Nephron (organoid): ENCODE data around the gene VSIR.
A peak's percentile ranks its signal among the peaks of the same experiment; 100 is the strongest.

ENCODE experiments used
- H3K27ac Mint-ChIP-seq, 3 experiments: 2 replicates each; pipeline ENCODE4 v1.8.0; 2020; ENCODE audit warnings: mixed read lengths in 3 of 3, mild to moderate bottlenecking in 2 of 3, moderate library complexity in 1 of 3
- H3K27me3 Mint-ChIP-seq: 2 replicates; pipeline ENCODE4 v1.8.0; 2021; ENCODE audit warnings: low read depth, mild to moderate bottlenecking, moderate library complexity, mixed read lengths
- H3K36me3 Mint-ChIP-seq: 2 replicates; pipeline ENCODE4 v1.8.0; 2020; ENCODE audit warnings: low read depth, mixed read lengths
- H3K4me1 Mint-ChIP-seq: 2 replicates; pipeline ENCODE4 v1.8.0; 2020; ENCODE audit warnings: mixed read lengths
- H3K4me3 Mint-ChIP-seq, 3 experiments: 2 replicates each; pipeline ENCODE4 v1.8.0; 2020; ENCODE audit warnings: mild to moderate bottlenecking in 3 of 3, mixed read lengths in 3 of 3, moderate library complexity in 2 of 3
- H3K9me3 Mint-ChIP-seq: 2 replicates; pipeline ENCODE4 v1.8.0; 2020; ENCODE audit warnings: mixed read lengths
- CTCF ChIP-seq, 3 experiments: fragments of 200-600 bp; sonication (generic); IDR thresholded peaks; one replicate each; pipeline ENCODE4 v1.5.0; 2021; ENCODE audit warnings: antibody characterized with exemption in 3 of 3; ENCODE audit not compliant: unreplicated experiment in 3 of 3

Gene VSIR

GRCh38 chr10:71739358-71739900 is 33.9 kb downstream of the VSIR start:
- Mint-ChIP-seq H3K9me3 (no peaks in the 10 kb centered on the region), H3K4me1 (peaks cover 10% of the 10 kb centered on the region), H3K27ac (no peak overlapping the region), H3K27me3 (peaks cover 9% of the 10 kb centered on the region), H3K36me3 (no peaks in the 10 kb centered on the region), H3K4me3 (no peak overlapping the region)
- TF ChIP-seq CTCF (IDR thresholded peaks at IDR 0.05; ENCODE audit: unreplicated experiment in 3 of 3), result no peak

- H3K27ac Mint-ChIP-seq, result peak overlapping the region in 1 of 3 experiments; percentile 10
Observed at GRCh38 chr10:71737834-71738197, 35.5 kb downstream of the VSIR start.

GRCh38 chr10:71737001-71737833 is 36.1 kb downstream of the VSIR start:
- peak overlapping the region; percentile 12 to 64 (median 12) for H3K27ac Mint-ChIP-seq
- no peak overlapping the region for H3K4me3 Mint-ChIP-seq
- H3K27me3 Mint-ChIP-seq, result peaks cover 9% of the 10 kb centered on the region
- no peaks in the 10 kb centered on the region for H3K36me3 Mint-ChIP-seq
- H3K9me3 Mint-ChIP-seq, result no peaks in the 10 kb centered on the region
- peaks cover 10% of the 10 kb centered on the region for H3K4me1 Mint-ChIP-seq
- TF ChIP-seq CTCF (IDR thresholded peaks at IDR 0.05; ENCODE audit: unreplicated experiment in 3 of 3), result no peak

More at GRCh38 chr10:71737834-71738197, 35.5 kb downstream of the VSIR start:
- Mint-ChIP-seq H3K36me3 (no peaks in the 10 kb centered on the region), H3K4me1 (peaks cover 10% of the 10 kb centered on the region), H3K27me3 (peaks cover 9% of the 10 kb centered on the region), H3K4me3 (no peak overlapping the region), H3K9me3 (no peaks in the 10 kb centered on the region)
- TF ChIP-seq CTCF (IDR thresholded peaks at IDR 0.05; ENCODE audit: unreplicated experiment in 3 of 3), result no peak

DNA sequence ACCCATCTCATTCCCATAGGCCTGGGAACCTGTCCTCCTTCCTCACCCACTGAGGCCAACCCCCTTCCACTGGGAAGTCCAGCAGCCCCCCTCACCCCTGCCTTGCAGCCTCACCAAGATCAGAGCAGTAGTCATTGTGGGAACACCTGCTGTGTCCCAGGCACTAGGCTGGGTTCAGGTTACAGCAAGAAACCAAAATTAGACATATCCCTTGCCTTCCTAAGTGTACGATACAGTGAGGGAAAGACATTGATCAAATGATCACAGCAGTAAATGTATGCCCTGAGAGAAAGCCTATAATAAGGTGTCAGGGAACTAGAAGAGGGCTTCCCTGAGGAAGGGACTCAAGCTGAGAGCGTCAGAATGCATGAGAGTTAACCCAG is 36.8 kb downstream of the VSIR start:
- peaks cover 10% of the 10 kb centered on the region for H3K4me1 Mint-ChIP-seq
- H3K4me3 Mint-ChIP-seq, result peak overlapping the region in 1 of 3 experiments; percentile 20
- H3K36me3 Mint-ChIP-seq, result no peaks in the 10 kb centered on the region
- peaks cover 9% of the 10 kb centered on the region for H3K27me3 Mint-ChIP-seq
- H3K9me3 Mint-ChIP-seq, result no peaks in the 10 kb centered on the region
- peak overlapping the region; percentile 12 to 64 (median 12) for H3K27ac Mint-ChIP-seq
- no peak for TF ChIP-seq CTCF (IDR thresholded peaks at IDR 0.05; ENCODE audit: unreplicated experiment in 3 of 3)

GRCh38 chr10:71735709-71736569 is 37.4 kb downstream of the VSIR start:
- Mint-ChIP-seq H3K9me3 (no peaks in the 10 kb centered on the region), H3K27me3 (peaks cover 9% of the 10 kb centered on the region), H3K4me1 (peaks cover 10% of the 10 kb centered on the region), H3K27ac (peak overlapping the region in 1 of 3 experiments; percentile 12), H3K36me3 (no peaks in the 10 kb centered on the region), H3K4me3 (no peak overlapping the region)
- TF ChIP-seq CTCF (IDR thresholded peaks at IDR 0.05; ENCODE audit: unreplicated experiment in 3 of 3), result no peak
